Stimulated activated CD8-positive, alpha-beta memory T cell treated with anti-CD3 and anti-CD28 coated beads, Interleukin-4, amount 100 ng/mL, for 1 hour (primary cell): Measurements from ENCODE around the gene ANKRD36C.
"Not testable (repeated sequence)": the region's sequence is repeated elsewhere in the genome, so short reads cannot be mapped to it uniquely, and the experiment has no call there.

Experiments
- DNase-seq, 2 donors: peaks; one replicate each; pipeline ENCODE4 v3.0.0-alpha.2; 2020; ENCODE audit warnings: low read depth in 2 of 2, low spot score in 1 of 2

The ANKRD36C gene

GRCh38 chr2:95991351-95992094, at the start of gene ANKRD36C:
ANKRD36C (minus strand) TSS chr2:95991824; CDS start chr2:95991708, 116 bp downstream.
- not testable (repeated sequence) for DNase-seq

GRCh38 chr2:96035554-96035953, 43.9 kb upstream of the ANKRD36C start:
- DNase-seq, result not testable (repeated sequence)

GRCh38 chr2:96034792-96035191, 43.2 kb upstream of the ANKRD36C start, which contains the start of gene GPAT2:
GPAT2 (minus strand) TSS chr2:96034916; CDS start chr2:96032359, 2,557 bp downstream.
- not testable (repeated sequence) for DNase-seq

- not testable (repeated sequence) for DNase-seq
These were observed 42.4 kb upstream of the ANKRD36C start for GRCh38 chr2:96033997-96034396.

GRCh38 chr2:96027725-96028325, 36.2 kb upstream of the ANKRD36C start:
- not testable (repeated sequence) for DNase-seq

GRCh38 chr2:96025755-96026154, 34.1 kb upstream of the ANKRD36C start:
- not testable (repeated sequence) for DNase-seq

GRCh38 chr2:96025194-96025492, 33.5 kb upstream of the ANKRD36C start:
- DNase-seq, result no peak

- no peak for DNase-seq
These were observed 32.9 kb upstream of the ANKRD36C start for GRCh38 chr2:96024336-96025193.

GRCh38 chr2:96023701-96024100, 32.1 kb upstream of the ANKRD36C start:
- DNase-seq, result not testable (repeated sequence)

GRCh38 chr2:96022701-96023447, 31.2 kb upstream of the ANKRD36C start:
- DNase-seq, result peak; percentile 31 to 38

- not testable (repeated sequence) for DNase-seq
These were observed 30.5 kb upstream of the ANKRD36C start for GRCh38 chr2:96022126-96022525.

GRCh38 chr2:96021142-96021541, 29.5 kb upstream of the ANKRD36C start:
- not testable (repeated sequence) for DNase-seq

GRCh38 chr2:96019909-96020590, 28.4 kb upstream of the ANKRD36C start:
- DNase-seq, result not testable (repeated sequence)

GRCh38 chr2:96016321-96016720, 24.7 kb upstream of the ANKRD36C start:
- DNase-seq, result not testable (repeated sequence)

- not testable (repeated sequence) for DNase-seq
These were observed 21.2 kb upstream of the ANKRD36C start for GRCh38 chr2:96012792-96013264.

GRCh38 chr2:96012086-96012791, 20.6 kb upstream of the ANKRD36C start:
- not testable (repeated sequence) for DNase-seq

- not testable (repeated sequence) for DNase-seq
These were observed 19.5 kb upstream of the ANKRD36C start for GRCh38 chr2:96011129-96011455.

- peak; percentile 95 for DNase-seq
These were observed 18.9 kb upstream of the ANKRD36C start for GRCh38 chr2:96010320-96011128.

GRCh38 chr2:96009833-96010232, 18.2 kb upstream of the ANKRD36C start:
- DNase-seq, result not testable (repeated sequence)
